ENCODE results near the gene MAP2K3. TPM values are rescaled to one million over a fixed set of nuclear protein-coding genes. Genes with fewer than 3 reads are reported as not detected.

MAP2K3 gene
- total RNA-seq, 1 donor from 2014 or later: 68.3 TPM

DNA sequence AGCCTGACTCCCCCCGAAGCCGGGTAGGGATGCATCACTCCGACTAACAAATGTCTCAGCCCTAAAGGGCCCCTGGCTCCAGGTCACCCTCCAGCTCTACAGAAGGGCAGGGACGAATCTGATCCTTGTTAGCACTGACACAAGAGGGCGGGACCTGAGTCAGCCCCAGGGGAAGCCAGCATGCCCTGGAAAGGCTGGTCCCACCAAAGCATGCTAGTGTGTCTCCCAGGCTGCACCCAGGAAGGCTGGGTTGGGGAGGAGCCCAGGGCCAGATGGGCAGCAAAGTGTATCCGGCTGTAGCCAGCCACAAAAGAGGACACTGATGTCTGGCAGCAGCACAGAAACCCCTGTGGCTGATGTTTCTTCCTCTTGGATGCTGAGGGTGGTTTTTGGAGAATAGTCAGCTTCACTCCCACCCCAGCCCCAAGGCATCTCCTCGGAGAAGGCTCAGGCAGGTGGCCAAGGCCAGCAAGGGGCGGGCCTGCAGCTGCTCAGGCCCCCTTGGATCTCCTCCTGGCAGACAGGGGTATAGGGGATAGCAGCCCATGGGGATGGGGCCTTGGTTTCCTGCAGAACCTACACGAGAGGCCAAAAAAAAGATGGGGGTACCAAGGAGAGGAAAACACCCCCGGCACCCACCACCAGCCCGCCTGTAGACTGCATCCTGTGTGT is 42.3 kb upstream of the MAP2K3 start:
- Histone ChIP-seq H3K36me3 (peaks cover 6% of the 10 kb centered on the region), H3K27ac (no peak overlapping the region), H3K27me3 (no peaks in the 10 kb centered on the region), H3K9me3 (no peaks in the 10 kb centered on the region), H3K4me1 (no peaks in the 10 kb centered on the region), H3K4me3 (no peak overlapping the region)
- intact Hi-C loops (cut with DNase I): no loop called here
- TF ChIP-seq, protein P1, sequence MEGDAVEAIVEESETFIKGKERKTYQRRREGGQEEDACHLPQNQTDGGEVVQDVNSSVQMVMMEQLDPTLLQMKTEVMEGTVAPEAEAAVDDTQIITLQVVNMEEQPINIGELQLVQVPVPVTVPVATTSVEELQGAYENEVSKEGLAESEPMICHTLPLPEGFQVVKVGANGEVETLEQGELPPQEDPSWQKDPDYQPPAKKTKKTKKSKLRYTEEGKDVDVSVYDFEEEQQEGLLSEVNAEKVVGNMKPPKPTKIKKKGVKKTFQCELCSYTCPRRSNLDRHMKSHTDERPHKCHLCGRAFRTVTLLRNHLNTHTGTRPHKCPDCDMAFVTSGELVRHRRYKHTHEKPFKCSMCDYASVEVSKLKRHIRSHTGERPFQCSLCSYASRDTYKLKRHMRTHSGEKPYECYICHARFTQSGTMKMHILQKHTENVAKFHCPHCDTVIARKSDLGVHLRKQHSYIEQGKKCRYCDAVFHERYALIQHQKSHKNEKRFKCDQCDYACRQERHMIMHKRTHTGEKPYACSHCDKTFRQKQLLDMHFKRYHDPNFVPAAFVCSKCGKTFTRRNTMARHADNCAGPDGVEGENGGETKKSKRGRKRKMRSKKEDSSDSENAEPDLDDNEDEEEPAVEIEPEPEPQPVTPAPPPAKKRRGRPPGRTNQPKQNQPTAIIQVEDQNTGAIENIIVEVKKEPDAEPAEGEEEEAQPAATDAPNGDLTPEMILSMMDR (IDR thresholded peaks at IDR 0.05): no peak
- DNase-seq (no peak), ATAC-seq (no peak)

DNA sequence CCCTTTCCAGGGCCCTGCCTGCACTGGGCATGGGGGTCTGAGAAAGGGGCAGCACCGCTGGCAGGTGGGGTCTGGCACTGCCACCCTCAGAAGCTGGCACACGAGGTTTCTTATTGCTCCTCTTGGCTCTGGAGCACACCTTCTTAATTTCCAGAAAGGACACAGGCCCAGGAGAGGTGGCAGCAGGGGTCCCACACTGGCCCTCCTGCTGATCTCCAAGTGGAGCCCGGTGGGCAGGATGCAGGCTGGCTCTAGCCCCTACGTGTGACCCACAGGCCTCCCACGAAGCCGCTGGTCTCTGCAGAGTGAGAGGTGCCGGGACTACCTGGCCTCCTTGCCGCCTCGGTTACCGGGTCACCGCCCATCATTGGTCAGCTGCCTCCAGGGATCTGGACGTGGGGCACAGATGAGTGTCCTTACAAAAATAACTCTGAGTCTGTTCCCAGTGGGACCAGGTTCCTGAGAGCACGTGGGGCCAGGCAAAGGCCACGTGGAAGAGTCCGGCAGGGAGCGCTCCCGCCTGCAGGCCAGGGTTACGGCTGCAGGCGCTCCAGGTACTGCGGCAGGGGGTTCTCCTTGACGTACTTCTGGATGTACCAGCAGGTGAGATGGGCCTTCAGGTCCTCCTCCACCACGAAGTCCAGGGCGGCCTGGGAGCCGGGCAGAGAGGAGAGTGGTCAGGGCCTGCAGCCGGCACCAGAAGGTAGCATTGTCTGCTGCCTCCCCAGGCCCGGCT is 41.6 kb upstream of the MAP2K3 start:
- TF ChIP-seq, protein P1 (IDR thresholded peaks at IDR 0.05): no peak
- Histone ChIP-seq H3K4me3 (no peak overlapping the region), H3K27ac (no peak overlapping the region), H3K9me3 (no peaks in the 10 kb centered on the region), H3K36me3 (peaks cover 6% of the 10 kb centered on the region), H3K4me1 (no peaks in the 10 kb centered on the region), H3K27me3 (no peaks in the 10 kb centered on the region)
- no peak for DNase-seq
- no peak for ATAC-seq
- intact Hi-C loops (cut with DNase I): no loop called here

DNA sequence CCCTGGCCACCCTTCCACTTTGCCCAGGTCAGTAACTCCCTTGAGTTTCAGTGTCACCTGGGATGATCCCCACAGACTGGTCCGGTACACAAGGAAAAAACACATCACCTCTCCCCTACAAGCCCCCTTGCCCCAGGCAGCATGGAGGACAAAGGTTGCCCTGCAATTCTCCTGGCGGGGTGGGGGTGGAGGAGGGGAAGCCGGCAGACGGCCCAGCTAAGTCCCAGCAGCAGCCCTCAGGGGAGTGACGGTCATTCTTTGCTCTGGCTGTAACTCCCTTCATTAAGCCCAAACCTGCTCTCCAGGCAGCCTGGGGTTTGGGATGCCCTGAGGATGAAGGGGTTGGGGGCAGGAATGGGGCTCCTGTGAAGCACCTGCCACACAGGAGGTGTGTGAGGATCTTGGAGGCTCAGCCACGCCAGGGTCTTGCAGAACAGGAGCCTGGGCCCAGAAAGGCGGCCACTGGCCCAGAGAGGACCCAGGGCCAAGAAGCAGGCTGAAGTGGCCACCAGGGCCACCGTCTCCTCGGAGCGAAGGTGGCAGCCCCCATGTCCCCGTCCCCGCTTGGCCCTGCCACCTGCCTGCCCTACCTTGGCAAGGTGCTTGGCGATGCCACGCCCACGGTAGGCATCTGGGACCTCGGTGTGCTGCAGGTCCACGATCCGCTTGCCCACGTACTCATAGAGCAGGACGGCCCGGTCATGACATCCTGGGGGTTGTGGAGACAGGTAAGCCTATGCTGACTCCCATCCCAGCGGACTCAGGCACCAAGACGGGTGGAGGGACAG is 40.8 kb upstream of the MAP2K3 start:
- no peaks in the 10 kb centered on the region for H3K27me3 ChIP-seq
- H3K4me3 ChIP-seq: no peak overlapping the region
- intact Hi-C loops (cut with DNase I): no loop called here
- H3K27ac ChIP-seq: no peak overlapping the region
- ATAC-seq (no peak), DNase-seq (no peak)
- H3K9me3 ChIP-seq: no peaks in the 10 kb centered on the region
- H3K4me1 ChIP-seq: no peaks in the 10 kb centered on the region
- TF ChIP-seq, protein P1 (IDR thresholded peaks at IDR 0.05): no peak
- peaks cover 6% of the 10 kb centered on the region for H3K36me3 ChIP-seq

DNA sequence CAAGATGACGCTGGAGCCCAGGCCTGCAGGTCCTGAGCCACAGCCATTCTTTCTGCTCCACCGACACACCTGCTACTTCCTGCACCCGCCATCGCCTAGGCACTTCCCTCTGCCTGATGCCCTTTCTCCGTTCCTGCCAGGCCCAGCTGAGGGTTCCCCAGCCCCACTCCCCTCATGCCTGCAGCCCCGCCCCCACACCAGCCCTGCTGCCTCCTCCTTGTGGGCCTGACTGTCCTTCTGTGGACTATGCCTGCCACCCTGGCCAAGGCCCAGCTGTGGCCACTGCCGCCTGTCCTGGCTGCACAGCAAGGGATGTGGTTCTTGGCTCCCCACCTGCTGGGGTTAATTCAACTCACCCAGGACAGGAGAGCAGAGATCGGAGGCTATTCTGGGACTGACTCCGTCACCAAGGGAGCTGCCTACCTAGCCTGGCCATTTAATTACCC is 38.8 kb upstream of the MAP2K3 start:
- DNase-seq (no peak), ATAC-seq (no peak)
- Histone ChIP-seq H3K27ac (no peak overlapping the region), H3K4me3 (no peak overlapping the region), H3K9me3 (no peaks in the 10 kb centered on the region), H3K36me3 (peaks cover 6% of the 10 kb centered on the region), H3K4me1 (peaks cover 2% of the 10 kb centered on the region), H3K27me3 (no peaks in the 10 kb centered on the region)
- TF ChIP-seq, protein P1 (IDR thresholded peaks at IDR 0.05): no peak
- intact Hi-C loops (cut with DNase I): no loop called here

DNA sequence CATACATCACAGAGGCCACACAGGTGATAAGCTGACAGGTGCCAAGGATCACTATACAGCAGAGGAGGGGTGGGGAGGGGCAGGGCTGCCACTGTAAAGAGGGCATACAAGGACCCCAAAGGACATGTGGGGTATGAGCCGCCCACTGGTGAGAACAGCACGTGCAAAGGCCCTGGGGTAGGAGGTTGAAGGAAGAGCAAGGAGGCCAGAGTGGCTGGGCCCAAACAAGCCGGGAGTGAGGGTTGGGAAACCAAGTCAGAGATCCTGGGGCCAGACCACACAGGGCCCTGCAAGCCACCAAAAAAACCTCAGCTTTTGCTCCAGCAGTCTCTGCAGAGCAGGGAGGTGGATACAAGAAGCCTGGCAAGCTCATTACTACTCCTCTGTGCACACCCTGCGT is 37.8 kb upstream of the MAP2K3 start:
- intact Hi-C loops (cut with DNase I): no loop called here
- TF ChIP-seq, protein P1 (IDR thresholded peaks at IDR 0.05): no peak
- no peak for DNase-seq
- H3K4me3 ChIP-seq: no peak overlapping the region
- peaks cover 6% of the 10 kb centered on the region for H3K36me3 ChIP-seq
- peaks cover 12% of the 10 kb centered on the region for H3K4me1 ChIP-seq
- H3K27me3 ChIP-seq: no peaks in the 10 kb centered on the region
- H3K27ac ChIP-seq: no peak overlapping the region
- H3K9me3 ChIP-seq: no peaks in the 10 kb centered on the region
- no peak for ATAC-seq

All from upper lobe of right lung (tissue), 1 donor.